Stimulated activated CD8-positive, alpha-beta memory T cell treated with anti-CD3 and anti-CD28 coated beads, Interleukin-7, amount 100 ng/mL, for 4 hours (primary cell): ENCODE results near the gene HOXB4.

ENCODE experiments used
- DNase-seq, 2 donors: peaks; one replicate each; pipeline ENCODE4 v3.0.0-alpha.2; 2020; ENCODE audit warnings: low read depth in 2 of 2

Gene HOXB4

GRCh38 chr17:48601539-48602425 is 23.6 kb upstream of the HOXB4 start:
- no peak for DNase-seq

GRCh38 chr17:48601207-48601538 is 23.0 kb upstream of the HOXB4 start:
- DNase-seq, result no peak

GRCh38 chr17:48600244-48601098 is 22.3 kb upstream of the HOXB4 start:
- DNase-seq, result no peak

GRCh38 chr17:48599354-48599753 is 21.2 kb upstream of the HOXB4 start:
- DNase-seq, result no peak

- no peak for DNase-seq
These were observed 20.6 kb upstream of the HOXB4 start for GRCh38 chr17:48598736-48599135.

GRCh38 chr17:48597778-48598631 is 19.9 kb upstream of the HOXB4 start:
- DNase-seq, result no peak

- no peak for DNase-seq
These were observed 19.3 kb upstream of the HOXB4 start for GRCh38 chr17:48597528-48597777.

GRCh38 chr17:48596735-48597527 is 18.8 kb upstream of the HOXB4 start:
- no peak for DNase-seq

GRCh38 chr17:48596000-48596734 is 18.0 kb upstream of the HOXB4 start:
- DNase-seq, result no peak

GRCh38 chr17:48595278-48595999 is 17.3 kb upstream of the HOXB4 start:
- DNase-seq, result no peak

- DNase-seq, result no peak
These were observed 16.6 kb upstream of the HOXB4 start for GRCh38 chr17:48594538-48595277.

GRCh38 chr17:48593840-48594537 is 15.8 kb upstream of the HOXB4 start:
- peak; percentile 46 to 64 for DNase-seq

- no peak for DNase-seq
These were observed 15.1 kb upstream of the HOXB4 start, which contains the start of gene HOXB5 for GRCh38 chr17:48593126-48593829. Gene HOXB5 (minus strand): TSS chr17:48593779. CDS start chr17:48593682, 97 bp downstream.

GRCh38 chr17:48592577-48592976 is 14.4 kb upstream of the HOXB4 start:
- no peak for DNase-seq

- DNase-seq, result no peak
These were observed 13.9 kb upstream of the HOXB4 start for GRCh38 chr17:48592057-48592514.

GRCh38 chr17:48591255-48592056 is 13.3 kb upstream of the HOXB4 start:
- no peak for DNase-seq

- no peak for DNase-seq
These were observed 12.5 kb upstream of the HOXB4 start for GRCh38 chr17:48590607-48591161.
